DMS153 treated with DMSO at 0.1 percent for 48 hours (cell line): ENCODE measurements around the gene ERVFRD-1.

Source experiments
- DNase-seq: peaks from one replicate; lab custom pipeline; 2025; ENCODE audit not compliant: unreplicated experiment; lab: John Stamatoyannopoulos, UW

ERVFRD-1 gene

GRCh38 chr6:11054722-11055121 lies 56.8 kb downstream of the ERVFRD-1 start:
- DNase-seq: no peak

GRCh38 chr6:11053307-11053706 lies 58.2 kb downstream of the ERVFRD-1 start:
- no peak for DNase-seq
